Brain pericyte (primary cell): ENCODE data around the gene STAG1.
"Not testable (repeated sequence)": the region's sequence is repeated elsewhere in the genome, so short reads cannot be mapped to it uniquely, and the experiment has no call there.

Experiments
- DNase-seq: peaks from one replicate; pipeline ENCODE4 v3.0.0-alpha.2; 2012; ENCODE audit warnings: low read depth, low spot score

Gene STAG1

GRCh38 chr3:136745916-136746315 is 6.3 kb downstream of the STAG1 start:
- DNase-seq: no peak

DNA sequence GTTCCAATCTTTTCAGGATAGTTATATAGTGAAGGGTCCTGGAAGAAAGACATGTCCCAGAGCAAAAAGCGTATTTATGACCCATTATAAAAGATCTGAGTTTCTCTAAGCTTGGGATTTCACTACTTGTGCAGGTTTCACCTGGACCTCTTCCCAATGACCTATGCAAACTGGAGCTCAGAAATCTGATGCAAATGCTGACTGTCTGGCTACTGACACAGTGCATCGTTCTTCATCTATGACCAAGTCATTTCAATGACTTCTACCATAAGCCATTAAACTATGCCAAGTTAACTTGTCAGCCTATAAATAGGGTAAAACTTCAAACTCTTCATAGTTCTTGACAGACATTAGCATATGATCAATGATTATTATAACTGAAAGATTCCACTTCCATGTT is 11.1 kb downstream of the STAG1 start:
- DNase-seq: no peak

DNA sequence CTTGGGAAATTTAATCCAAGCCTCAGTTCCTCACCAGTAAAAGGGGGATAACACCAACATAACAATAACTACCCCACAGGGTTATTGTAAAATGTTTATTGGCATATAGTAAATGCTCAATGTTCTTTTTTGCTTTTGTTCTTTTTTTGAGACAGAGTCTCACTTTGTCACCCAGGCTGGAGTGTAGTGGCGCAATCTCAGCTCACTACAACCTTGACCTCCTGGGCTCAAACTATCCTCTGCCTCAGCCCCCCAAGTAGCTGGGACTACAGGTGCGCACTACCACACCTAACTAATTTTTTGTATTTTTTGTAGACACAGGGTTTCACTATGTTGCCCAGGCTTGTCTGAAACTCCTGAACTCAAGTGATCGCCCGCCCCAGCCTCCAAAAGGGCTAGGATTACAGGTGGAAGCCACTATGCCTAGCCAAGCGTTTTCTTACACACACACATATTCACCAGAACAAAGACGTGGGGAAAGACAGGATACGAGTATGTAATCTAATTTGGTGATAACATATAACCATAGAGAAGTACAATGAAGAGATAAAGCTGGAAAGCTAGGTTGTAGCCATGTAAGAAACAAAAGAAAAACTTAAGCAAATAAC is 11.7 kb downstream of the STAG1 start:
- no peak for DNase-seq

DNA sequence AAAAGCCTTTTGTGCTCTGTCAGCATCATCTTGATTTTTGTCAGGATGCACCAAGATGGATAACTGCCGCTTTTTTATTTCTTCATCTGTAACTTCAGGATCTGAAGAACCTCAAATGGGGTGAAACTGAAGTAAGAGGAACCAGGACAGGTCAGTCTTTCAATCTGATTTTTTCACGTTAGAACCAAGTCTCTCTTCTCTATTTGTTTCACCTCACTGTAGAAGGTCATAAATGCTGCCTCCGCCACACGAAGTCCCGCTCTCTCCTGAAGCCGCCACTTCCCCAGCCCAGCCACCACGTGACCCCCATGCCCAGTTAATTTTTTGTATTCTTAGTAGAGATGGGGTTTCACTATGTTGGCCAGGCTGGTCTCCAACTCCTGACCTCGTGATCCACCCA is 15.2 kb downstream of the STAG1 start:
- DNase-seq: not testable (repeated sequence)

DNA sequence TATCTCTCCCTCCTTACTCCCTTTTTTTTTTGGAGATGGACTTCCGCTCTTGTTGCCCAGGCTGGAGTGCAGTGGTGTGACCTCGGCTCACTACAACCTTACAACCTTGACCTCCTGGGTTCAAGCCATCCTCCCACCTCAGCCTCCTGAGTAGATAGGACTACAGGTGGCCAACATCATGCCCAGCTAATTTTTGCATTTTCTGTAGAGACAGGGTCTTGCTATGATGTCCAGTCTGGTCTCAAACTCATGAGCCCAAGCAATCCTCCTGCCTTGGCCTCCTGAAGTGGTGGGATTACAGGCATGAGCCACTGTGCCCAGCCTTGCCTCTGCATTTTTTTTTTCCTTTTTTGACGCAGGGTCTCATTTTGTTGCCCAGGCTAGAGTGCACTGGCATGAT is 17.1 kb downstream of the STAG1 start:
- DNase-seq: no peak

DNA sequence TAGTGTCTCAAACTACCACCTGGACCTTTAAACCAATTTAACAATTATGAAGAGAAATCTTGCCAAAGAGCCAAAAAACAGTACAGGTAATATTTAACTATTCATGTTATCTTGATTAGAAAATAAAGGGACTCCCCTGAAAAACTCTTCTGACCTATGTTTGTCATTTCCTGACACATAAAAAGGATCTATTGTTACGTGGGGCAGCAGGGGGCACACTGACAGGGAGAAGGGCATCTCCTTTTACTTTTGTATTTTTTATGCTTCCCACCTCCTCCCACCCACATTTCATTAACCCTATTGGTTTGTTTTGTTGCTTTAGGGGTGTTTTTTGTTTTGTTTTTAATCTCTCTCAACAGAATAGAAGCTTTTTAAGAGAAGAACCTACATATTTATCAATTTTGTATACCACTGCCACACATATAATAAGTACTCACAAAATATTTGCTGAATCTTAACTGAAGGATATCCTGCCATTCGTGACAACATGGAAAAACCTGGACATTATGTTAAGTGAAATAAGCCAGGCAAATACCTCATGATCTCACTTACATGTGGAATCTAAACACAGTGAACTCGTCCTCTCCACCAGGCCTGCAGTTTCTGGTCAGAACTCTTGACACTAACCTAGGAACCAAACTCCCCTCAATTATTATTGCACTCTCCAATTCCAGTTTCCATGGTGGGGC is 17.7 kb downstream of the STAG1 start:
- no peak for DNase-seq

DNA sequence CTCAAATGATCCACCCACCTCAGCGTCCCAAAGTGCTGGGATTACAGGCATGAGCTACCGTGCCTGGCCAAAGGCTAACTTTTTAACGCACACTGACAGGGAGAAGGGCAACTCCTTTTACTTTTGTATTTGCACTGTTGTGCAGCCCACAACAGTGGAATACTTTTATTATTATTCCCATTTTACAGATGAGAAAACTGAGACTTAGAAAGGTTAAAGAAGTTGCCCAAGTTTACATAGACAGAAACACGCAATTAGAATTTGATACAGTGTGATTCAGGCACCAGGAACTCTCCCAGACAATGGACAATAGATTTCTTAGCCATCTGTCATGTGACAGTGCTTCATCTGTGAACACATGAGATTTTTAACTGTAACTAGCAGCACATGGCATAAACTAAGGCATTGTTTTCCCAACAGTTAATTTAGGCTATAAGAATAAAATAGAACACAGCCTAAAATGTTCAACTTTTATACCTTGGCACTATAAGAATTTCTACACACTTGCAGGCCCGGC is 18.8 kb downstream of the STAG1 start:
- DNase-seq: no peak

DNA sequence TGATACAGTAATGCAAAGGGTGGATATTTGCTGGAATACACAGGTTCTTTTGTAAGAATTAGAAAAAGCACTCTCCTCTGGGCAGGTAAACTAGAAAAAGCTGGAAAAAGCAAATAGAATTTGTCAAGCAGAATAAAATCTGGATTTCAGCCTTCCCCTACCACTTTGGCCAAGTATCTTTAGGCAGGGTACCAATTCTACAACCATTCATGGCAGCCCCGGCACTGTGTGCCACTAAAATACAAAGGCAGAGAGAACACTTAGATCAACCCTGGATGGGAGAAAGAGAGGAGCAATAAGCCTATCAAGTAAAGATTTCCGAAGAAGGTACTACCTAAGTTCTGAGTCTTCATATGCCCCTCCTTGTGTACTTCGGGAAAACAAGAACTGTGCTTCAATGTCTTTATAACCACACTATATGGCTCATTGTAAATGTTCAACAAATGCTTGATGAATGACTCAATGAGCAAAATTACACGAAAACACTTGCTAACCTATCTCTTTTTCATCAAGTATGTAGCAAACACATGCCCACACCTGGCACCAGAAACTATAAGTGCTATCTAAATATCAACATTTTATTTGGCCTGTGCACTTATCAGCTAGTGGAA is 20.8 kb downstream of the STAG1 start:
- no peak for DNase-seq

- no peak for DNase-seq
Measured at GRCh38 chr3:136730595-136731273, 21.4 kb downstream of the STAG1 start.

DNA sequence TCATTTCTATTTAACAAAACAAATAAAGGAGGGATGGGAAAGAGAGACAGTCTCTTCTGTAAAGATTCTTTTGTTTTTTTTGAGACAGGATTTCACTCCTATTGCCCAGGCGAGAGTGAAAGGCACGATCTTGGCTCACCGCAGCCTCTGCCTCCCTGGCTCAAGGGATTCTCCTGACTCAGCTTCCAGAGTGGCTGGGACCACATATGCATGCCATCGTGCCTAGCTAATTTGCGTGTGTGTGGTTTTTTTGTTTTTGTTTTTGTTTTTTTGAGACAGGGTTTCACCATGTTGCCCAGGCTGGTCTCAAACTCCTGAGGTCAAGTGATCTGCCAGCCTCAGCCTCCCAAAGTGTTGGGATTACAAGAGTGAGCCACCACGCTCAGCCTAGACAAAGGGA is 23.3 kb downstream of the STAG1 start:
- peak; percentile 63 for DNase-seq

GRCh38 chr3:136728473-136728872 is 23.7 kb downstream of the STAG1 start:
- DNase-seq: no peak

GRCh38 chr3:136725468-136725867 is 26.7 kb downstream of the STAG1 start:
- no peak for DNase-seq

DNA sequence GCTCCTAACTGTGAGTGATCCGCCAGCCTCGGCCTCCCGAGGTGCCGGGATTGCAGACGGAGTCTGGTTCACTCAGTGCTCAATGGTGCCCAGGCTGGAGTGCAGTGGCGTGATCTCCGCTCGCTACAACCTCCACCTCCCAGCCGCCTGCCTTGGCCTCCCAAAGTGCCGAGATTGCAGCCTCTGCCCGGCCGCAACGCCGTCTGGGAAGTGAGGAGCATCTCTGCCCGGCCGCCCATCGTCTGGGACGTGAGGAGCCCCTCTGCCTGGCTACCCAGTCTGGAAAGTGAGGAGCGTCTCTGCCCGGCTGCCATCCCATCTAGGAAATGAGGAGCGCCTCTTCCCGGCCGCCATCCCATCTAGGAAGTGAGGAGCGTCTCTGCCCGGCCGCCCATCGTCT is 29.3 kb downstream of the STAG1 start:
- not testable (repeated sequence) for DNase-seq

DNA sequence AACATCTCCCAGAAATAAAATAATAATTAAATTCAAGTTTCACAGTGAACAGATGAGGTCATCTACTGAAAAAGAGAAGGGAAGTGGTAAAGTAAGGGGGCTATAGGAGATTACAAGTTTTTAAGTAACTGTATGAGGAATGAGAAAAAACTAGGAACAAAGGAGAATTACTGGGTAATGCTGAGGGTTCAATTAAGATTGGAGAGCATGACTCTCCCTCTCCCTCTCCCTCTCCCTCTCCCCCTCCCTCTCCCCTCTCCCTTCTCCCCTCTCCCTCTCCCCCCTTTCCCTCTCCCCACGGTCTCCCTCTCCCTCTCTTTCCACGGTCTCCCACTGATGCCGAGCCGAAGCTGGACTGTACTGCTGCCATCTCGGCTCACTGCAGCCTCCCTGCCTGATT is 29.8 kb downstream of the STAG1 start:
- DNase-seq: not testable (repeated sequence)

DNA sequence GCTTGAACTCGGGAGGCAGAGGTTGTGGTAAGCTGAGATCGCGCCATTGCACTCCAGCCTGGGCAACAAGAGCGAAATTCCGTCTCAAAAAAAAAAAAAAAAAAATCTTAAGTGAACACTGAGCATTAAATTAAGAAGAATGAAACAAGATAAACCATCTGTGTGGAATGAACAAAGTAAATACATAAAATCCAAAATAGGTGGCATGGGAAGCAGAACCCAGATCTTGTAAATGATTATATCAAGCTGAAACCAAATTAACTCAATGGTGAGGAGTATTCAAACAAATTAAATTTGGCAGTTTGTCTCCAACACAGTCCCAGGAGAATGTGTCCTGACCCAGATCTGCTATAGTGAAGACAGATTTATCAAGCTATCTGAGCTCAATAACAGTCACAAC is 32.1 kb downstream of the STAG1 start:
- DNase-seq: no peak

DNA sequence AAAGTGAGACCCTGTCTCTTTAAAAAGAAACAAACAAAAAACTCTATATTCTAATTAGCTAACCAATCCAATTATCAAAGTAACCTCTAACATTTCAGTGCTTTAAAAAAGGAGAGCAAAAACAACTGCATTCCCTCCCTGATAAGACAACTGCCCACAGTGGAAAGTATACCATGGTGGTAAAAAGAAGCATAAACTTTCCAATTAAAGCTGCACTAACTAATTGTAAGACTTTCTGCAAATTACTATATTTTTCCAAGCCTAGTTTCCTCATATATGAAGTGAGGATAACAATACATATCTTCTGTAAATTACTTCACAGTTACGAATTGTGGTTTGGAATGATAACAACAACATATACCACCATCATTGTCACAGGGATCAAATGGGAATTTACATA is 35.5 kb downstream of the STAG1 start:
- no peak for DNase-seq

- DNase-seq: no peak
Measured at GRCh38 chr3:136714020-136714419, 38.2 kb downstream of the STAG1 start.

DNA sequence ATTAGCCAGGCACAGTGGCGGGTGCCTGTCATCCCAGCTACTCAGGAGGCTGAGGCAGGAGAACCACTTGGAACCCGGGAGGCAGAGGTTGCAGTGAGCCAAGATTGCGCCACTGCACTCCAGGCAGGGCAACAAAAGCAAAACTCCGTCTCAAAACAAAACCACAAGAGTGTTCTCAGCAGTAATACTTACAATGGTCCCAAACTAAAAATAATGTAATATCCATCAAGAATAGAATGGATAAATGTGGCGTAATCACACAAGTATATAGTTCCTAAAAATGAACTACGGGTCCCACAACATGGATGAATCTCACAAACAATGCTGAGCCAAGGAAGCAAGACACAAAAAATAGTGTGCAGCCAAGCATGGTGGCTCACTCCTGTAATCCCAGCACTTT is 39.2 kb downstream of the STAG1 start:
- DNase-seq: no peak

- DNase-seq: not testable (repeated sequence)
Measured at GRCh38 chr3:136711888-136712287, 40.3 kb downstream of the STAG1 start.

- DNase-seq: no peak
Measured at GRCh38 chr3:136711277-136711676, 40.9 kb downstream of the STAG1 start.

DNA sequence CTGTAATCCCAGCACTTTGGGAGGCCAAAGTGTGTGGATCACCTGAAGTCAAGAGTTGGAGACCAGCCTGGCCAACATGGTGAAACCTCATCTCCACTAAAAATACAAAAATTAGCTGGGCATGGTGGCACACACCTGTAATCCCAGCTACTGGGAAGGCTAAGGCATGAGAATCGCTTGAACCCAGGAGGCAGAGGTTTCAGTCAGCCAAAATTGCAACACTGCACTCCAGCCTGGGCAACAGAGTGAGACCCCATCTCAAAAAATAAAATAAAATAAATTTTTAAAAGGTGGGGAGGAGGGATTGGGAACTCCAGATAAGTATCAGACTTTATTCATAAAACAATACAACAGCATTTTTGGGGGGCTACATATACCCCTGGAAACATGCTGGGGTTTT is 42.4 kb downstream of the STAG1 start:
- DNase-seq: not testable (repeated sequence)

DNA sequence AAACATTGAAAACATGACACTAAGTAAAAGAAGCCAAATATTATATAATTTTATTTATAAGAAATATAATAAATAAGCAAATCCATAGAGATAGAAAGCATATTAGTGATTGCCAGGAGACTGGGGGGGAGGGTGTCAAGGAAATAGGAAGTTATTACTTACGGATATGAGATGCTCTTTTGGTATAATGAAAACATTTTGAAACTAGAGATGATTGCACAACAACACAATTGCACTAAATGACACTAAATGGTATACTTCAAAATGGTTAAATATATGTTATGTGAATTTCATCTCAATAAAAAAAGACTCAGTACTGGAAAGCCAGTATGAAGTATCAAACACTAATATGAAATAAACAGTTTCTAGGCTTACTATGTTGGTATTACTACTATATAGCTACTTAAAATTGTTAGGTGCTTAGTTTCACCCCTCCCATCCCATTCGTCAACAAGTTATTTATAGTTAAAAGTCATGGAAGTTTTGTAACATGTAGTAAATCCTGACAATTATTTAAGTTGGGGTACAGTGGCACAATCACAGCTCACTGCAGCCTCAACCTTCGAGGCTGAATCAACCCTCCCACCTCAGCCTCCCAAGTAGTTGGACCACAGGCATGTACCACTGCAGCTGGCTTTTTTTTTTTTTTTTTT is 43.7 kb downstream of the STAG1 start:
- DNase-seq: no peak
